GM15510 (cell line): ENCODE results near the gene ZNF350.

Experiments
- POLR2A ChIP-seq: IDR thresholded peaks from 3 replicates; pipeline ENCODE4 v1.6.1; 2011; ENCODE audit warnings: borderline replicate concordance; ENCODE audit not compliant: insufficient read length; ENCODE audit errors: extremely low read depth

The ZNF350 gene

GRCh38 chr19:51986309-51987291, at the start of gene ZNF350:
Gene ZNF350, minus strand, starts transcription at chr19:51986840. Its CDS starts 12,480 bp downstream, at chr19:51974360.
- peak; percentile 37 for TF ChIP-seq POLR2A

- TF ChIP-seq POLR2A: no peak
These were observed 47.5 kb upstream of the ZNF350 start for GRCh38 chr19:52034051-52034728.

- no peak for TF ChIP-seq POLR2A
These were observed 42.1 kb upstream of the ZNF350 start for GRCh38 chr19:52028780-52029123.

GRCh38 chr19:52028027-52028779, 41.6 kb upstream of the ZNF350 start, which contains the start of gene ZNF614:
Gene ZNF614, minus strand, starts transcription at chr19:52028379. Its CDS starts 2,634 bp downstream, at chr19:52025745.
- TF ChIP-seq POLR2A: peak; percentile 87

GRCh38 chr19:52022193-52022592, 35.6 kb upstream of the ZNF350 start:
- TF ChIP-seq POLR2A: no peak

GRCh38 chr19:52020506-52020905, 33.9 kb upstream of the ZNF350 start:
- no peak for TF ChIP-seq POLR2A

- no peak for TF ChIP-seq POLR2A
These were observed 24.0 kb upstream of the ZNF350 start for GRCh38 chr19:52010674-52011073.

- TF ChIP-seq POLR2A: peak; percentile 54
These were observed 21.3 kb upstream of the ZNF350 start, which contains the start of gene ZNF615 for GRCh38 chr19:52007806-52008557. Gene ZNF615, minus strand, starts transcription at chr19:52008211. Its CDS starts 4,500 bp downstream, at chr19:52003711.

- no peak for TF ChIP-seq POLR2A
These were observed 20.8 kb upstream of the ZNF350 start for GRCh38 chr19:52007451-52007805.

GRCh38 chr19:51994048-51994644, 7.5 kb upstream of the ZNF350 start:
- TF ChIP-seq POLR2A: no peak

- TF ChIP-seq POLR2A: no peak
These were observed 6.8 kb upstream of the ZNF350 start for GRCh38 chr19:51993422-51993821.

- TF ChIP-seq POLR2A: no peak
These were observed 3.3 kb downstream of the ZNF350 start for GRCh38 chr19:51983361-51983760.

GRCh38 chr19:51980116-51980736, 6.4 kb downstream of the ZNF350 start:
- no peak for TF ChIP-seq POLR2A

GRCh38 chr19:51978882-51979281, 7.8 kb downstream of the ZNF350 start:
- no peak for TF ChIP-seq POLR2A

- no peak for TF ChIP-seq POLR2A
These were observed 9.3 kb downstream of the ZNF350 start for GRCh38 chr19:51977346-51977745.
